ENCODE measurements around the gene NR3C2. TPM values are rescaled to one million over a fixed set of nuclear protein-coding genes. Genes with fewer than 3 reads are reported as not detected.

NR3C2 gene
- total RNA-seq, 1 donor from 2014 or later = 25.9 TPM

DNA sequence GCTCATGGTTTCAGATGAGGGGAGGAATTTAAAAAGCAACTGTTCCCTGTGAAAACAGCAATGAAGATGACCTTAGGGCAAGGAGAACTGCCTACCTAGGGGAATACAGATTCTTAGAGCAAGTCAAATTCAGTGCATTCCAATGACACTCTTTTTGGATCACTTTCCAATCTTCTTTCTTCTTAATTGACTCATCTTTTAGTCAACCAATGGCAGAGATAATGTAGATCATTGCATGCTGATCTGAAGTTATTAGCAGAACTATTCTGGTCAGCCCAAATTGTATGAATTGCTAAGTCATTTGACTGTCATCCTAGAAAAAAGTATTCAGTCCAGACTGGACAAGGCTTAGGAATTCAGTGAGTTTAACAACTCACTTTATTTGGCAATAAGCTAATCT is 12.6 kb upstream of the NR3C2 start:
- no peak overlapping the region for H3K4me3 ChIP-seq
- intact Hi-C loops (cut with DNase I) = no loop called here
- TF ChIP-seq, protein P1, sequence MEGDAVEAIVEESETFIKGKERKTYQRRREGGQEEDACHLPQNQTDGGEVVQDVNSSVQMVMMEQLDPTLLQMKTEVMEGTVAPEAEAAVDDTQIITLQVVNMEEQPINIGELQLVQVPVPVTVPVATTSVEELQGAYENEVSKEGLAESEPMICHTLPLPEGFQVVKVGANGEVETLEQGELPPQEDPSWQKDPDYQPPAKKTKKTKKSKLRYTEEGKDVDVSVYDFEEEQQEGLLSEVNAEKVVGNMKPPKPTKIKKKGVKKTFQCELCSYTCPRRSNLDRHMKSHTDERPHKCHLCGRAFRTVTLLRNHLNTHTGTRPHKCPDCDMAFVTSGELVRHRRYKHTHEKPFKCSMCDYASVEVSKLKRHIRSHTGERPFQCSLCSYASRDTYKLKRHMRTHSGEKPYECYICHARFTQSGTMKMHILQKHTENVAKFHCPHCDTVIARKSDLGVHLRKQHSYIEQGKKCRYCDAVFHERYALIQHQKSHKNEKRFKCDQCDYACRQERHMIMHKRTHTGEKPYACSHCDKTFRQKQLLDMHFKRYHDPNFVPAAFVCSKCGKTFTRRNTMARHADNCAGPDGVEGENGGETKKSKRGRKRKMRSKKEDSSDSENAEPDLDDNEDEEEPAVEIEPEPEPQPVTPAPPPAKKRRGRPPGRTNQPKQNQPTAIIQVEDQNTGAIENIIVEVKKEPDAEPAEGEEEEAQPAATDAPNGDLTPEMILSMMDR (IDR thresholded peaks at IDR 0.05) = no peak

DNA sequence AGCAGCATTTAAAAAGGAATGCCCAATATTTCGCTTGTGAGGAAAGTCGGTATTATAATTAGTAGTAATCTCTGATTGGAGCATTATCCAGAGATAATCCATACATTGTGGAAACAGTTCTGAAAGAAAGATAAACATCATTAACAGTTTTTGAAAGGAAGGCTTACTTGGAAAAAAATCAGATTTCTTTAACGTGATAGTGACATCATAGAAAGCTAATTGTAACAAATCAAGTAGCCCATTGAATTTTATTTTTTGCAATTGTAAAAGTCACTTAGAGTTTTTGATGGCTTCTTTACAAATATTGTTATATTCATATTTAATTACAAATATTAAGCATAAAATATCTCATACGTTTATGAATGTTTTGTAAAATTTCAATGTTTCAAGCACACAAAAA is 11.6 kb upstream of the NR3C2 start:
- H3K27me3 ChIP-seq = no peaks in the 10 kb centered on the region
- ATAC-seq (no peak), DNase-seq (no peak)
- H3K4me3 ChIP-seq = no peak overlapping the region
- TF ChIP-seq, protein P1 (IDR thresholded peaks at IDR 0.05) = no peak
- intact Hi-C loops (cut with DNase I) = no loop called here
- H3K4me1 ChIP-seq = no peaks in the 10 kb centered on the region
- H3K36me3 ChIP-seq = no peaks in the 10 kb centered on the region
- H3K27ac ChIP-seq = no peak overlapping the region
- H3K9me3 ChIP-seq = no peaks in the 10 kb centered on the region

More for the DNA sequence above, 12.6 kb upstream of the NR3C2 start:
- no peaks in the 10 kb centered on the region for H3K4me1 ChIP-seq
- no peaks in the 10 kb centered on the region for H3K9me3 ChIP-seq
- DNase-seq = no peak
- H3K27ac ChIP-seq = no peak overlapping the region
- no peaks in the 10 kb centered on the region for H3K27me3 ChIP-seq
- ATAC-seq = no peak
- no peaks in the 10 kb centered on the region for H3K36me3 ChIP-seq

DNA sequence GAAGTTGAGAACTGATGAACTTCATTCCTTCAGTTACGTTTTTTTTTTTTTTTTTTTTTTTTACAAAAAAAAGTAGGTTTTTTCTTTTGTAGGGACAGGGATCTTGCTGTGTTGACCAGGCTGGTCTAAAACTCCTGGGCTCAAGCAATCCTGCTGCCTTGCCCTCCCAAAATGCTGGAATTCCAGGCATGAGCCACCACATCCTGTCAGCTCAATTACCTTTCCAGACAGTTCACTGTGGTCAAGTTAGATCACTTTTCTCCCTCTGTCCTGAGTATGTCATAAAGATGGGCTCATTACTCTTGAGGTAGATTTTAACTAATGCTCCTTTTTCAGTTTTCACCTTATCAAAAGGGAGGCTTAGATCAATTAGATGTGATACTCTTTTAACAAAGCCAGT is 10.8 kb upstream of the NR3C2 start:
- DNase-seq = no peak
- Histone ChIP-seq H3K9me3 (no peaks in the 10 kb centered on the region), H3K36me3 (no peaks in the 10 kb centered on the region), H3K4me1 (peaks cover under 1% of the 10 kb centered on the region), H3K27ac (no peak overlapping the region), H3K27me3 (no peaks in the 10 kb centered on the region), H3K4me3 (no peak overlapping the region)
- intact Hi-C loops (cut with DNase I) = no loop called here
- ATAC-seq = no peak
- TF ChIP-seq, protein P1 (IDR thresholded peaks at IDR 0.05) = no peak

DNA sequence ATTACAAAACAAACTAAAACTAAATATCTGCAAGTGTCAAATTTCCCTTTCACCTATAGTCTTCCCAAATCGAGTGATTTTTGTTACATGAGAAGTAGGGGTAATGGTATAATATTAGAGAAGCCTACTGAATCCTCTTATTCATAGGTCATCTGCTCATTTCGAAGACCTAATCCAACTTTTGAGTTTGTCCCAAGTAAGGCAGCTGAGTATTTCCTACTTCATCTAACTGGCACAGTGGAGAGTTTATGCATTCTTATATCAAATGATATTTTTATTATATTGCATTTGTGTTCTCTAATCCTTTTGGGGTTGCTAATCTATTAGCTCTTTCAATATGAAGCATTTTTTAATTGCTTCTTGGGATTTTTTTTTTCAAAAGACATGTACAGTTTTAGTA is 7.7 kb upstream of the NR3C2 start:
- no peak overlapping the region for H3K27ac ChIP-seq
- no peak for DNase-seq
- H3K4me3 ChIP-seq = no peak overlapping the region
- no peaks in the 10 kb centered on the region for H3K9me3 ChIP-seq
- ATAC-seq = no peak
- peaks cover 16% of the 10 kb centered on the region for H3K4me1 ChIP-seq
- TF ChIP-seq, protein P1 (IDR thresholded peaks at IDR 0.05) = no peak
- no peaks in the 10 kb centered on the region for H3K27me3 ChIP-seq
- H3K36me3 ChIP-seq = no peaks in the 10 kb centered on the region
- intact Hi-C loops (cut with DNase I) = no loop called here

DNA sequence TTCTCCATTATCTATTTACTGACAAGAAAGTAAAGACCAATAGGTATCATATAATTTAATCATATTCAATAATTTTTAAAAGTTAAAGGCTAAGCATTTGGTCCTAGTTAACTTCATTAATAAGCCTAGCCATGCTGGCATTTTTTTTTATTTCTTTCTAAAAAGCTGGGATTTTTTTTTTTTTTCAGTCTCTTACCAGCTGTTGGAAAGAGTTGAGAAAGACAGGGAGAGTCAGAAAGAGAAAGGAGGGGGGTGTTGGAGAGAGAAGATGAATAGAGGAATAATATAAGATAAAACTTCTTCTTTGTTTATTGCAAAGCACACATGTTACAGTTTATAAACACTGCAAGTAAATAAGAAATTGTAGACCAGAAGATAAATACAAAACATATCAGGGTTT is 5.9 kb upstream of the NR3C2 start:
- TF ChIP-seq, protein P1 (IDR thresholded peaks at IDR 0.05) = no peak

DNA sequence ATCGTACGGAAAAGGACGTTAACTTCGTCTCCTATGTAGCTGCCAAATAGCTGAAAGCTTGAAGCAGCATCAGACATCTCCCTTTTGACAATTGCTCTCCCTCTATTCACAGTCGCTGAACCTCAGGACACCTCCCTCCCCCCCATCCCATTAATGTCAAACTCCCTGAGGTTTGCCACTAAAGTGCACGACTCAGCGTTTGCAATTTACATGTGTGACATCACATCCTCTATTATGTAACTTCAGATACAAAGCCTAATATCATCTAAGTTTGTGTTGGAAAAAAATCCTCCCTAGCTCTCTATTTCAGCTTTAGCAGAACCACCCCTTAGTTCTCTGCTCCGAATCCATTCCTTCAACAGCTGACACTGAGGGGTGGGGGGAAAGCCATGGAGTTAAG is 5.5 kb upstream of the NR3C2 start:
- peaks cover 16% of the 10 kb centered on the region for H3K4me1 ChIP-seq
- TF ChIP-seq, protein P1 (IDR thresholded peaks at IDR 0.05) = no peak
- no peak for DNase-seq
- peak overlapping the region; percentile 13 for H3K27ac ChIP-seq
- intact Hi-C loops (cut with DNase I) = no loop called here
- no peaks in the 10 kb centered on the region for H3K27me3 ChIP-seq
- no peaks in the 10 kb centered on the region for H3K36me3 ChIP-seq
- ATAC-seq = no peak
- no peak overlapping the region for H3K4me3 ChIP-seq
- no peaks in the 10 kb centered on the region for H3K9me3 ChIP-seq

More for the DNA sequence above, 5.9 kb upstream of the NR3C2 start:
- no peak overlapping the region for H3K27ac ChIP-seq
- H3K4me3 ChIP-seq = no peak overlapping the region
- H3K4me1 ChIP-seq = peaks cover 16% of the 10 kb centered on the region
- no peaks in the 10 kb centered on the region for H3K36me3 ChIP-seq
- no peaks in the 10 kb centered on the region for H3K27me3 ChIP-seq
- DNase-seq (no peak), ATAC-seq (no peak)
- H3K9me3 ChIP-seq = no peaks in the 10 kb centered on the region
- intact Hi-C loops (cut with DNase I) = no loop called here
